Measurements from ENCODE around the gene GDI1. TPM values are rescaled to one million over a fixed set of nuclear protein-coding genes. Genes with fewer than 3 reads are reported as not detected.

The GDI1 gene
- total and polyA plus RNA-seq, 2 of the 8 experiments (the other 6 are each of a cell fraction or from before 2014, with no cell fraction given): 83.1 to 136 TPM

DNA sequence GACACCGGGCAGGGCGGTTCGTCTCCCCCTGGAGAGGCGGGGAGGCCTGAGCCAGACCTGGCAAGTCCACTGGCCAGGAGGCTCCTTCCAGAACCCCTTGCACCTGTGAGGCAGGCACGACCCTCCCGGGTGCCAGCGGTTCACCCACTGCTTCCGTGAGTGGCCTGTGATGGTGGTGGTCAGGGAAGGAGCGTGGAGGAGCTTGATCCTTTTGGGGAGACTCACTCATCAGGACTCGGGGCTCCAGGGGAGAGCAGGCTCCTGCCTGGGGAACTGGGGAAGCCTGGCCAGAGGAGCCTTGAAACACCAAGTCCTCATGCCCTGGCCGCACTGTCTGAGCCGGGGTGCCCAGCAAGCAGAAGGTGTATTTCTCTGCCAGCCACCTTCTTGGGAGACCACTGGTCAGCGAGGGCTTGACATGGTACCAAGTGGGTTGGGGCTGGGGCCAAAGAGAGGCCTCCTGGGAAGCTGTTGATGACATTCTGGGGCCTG is 7.8 kb downstream of the GDI1 start (continued):
- TF ChIP-seq KDM5A (IDR thresholded peaks at IDR 0.05; ENCODE audit: low read length) (no peak), SRF (IDR thresholded peaks at IDR 0.05; ENCODE audit: low read depth, low read length) (no peak), HDAC6 (IDR thresholded peaks at IDR 0.05; ENCODE audit: low read depth, low read length) (no peak)
- TF ChIP-seq, protein P1, sequence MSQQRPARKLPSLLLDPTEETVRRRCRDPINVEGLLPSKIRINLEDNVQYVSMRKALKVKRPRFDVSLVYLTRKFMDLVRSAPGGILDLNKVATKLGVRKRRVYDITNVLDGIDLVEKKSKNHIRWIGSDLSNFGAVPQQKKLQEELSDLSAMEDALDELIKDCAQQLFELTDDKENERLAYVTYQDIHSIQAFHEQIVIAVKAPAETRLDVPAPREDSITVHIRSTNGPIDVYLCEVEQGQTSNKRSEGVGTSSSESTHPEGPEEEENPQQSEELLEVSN (IDR thresholded peaks at IDR 0.05): no peak

All from H1 (cell line).